ENCODE measurements around the gene AGAP1.

DNA sequence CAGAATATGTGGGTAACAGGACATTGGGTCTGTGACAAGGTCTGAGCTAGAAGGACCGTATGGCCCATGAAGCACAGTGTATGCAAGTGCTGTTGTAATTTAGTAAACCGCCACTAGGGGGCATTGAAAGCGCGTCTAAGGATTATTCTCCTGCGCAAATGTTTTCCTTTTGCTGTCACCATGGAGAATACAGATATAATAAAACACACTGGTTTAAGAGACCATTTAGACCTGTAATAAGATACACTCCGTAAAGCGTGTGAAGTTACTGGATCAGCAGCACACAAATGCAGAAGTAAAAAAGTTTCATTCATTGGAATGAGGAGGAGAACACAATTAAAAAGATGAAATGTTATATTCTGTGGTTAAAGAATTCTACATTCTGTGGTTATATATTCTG is 272.4 kb downstream of the AGAP1 start:
- TF ChIP-seq RAD21 (IDR thresholded peaks at IDR 0.05): peak; percentile 84 to 89
- TF ChIP-seq TAF1 (conservative IDR thresholded peaks at IDR 0.05): no peak
- TF ChIP-seq, protein P1, sequence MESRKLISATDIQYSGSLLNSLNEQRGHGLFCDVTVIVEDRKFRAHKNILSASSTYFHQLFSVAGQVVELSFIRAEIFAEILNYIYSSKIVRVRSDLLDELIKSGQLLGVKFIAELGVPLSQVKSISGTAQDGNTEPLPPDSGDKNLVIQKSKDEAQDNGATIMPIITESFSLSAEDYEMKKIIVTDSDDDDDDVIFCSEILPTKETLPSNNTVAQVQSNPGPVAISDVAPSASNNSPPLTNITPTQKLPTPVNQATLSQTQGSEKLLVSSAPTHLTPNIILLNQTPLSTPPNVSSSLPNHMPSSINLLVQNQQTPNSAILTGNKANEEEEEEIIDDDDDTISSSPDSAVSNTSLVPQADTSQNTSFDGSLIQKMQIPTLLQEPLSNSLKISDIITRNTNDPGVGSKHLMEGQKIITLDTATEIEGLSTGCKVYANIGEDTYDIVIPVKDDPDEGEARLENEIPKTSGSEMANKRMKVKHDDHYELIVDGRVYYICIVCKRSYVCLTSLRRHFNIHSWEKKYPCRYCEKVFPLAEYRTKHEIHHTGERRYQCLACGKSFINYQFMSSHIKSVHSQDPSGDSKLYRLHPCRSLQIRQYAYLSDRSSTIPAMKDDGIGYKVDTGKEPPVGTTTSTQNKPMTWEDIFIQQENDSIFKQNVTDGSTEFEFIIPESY (IDR thresholded peaks at IDR 0.05): no peak
- TF ChIP-seq, protein P2, sequence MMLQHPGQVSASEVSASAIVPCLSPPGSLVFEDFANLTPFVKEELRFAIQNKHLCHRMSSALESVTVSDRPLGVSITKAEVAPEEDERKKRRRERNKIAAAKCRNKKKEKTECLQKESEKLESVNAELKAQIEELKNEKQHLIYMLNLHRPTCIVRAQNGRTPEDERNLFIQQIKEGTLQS (IDR thresholded peaks at IDR 0.05): no peak
- TF ChIP-seq, protein P3, sequence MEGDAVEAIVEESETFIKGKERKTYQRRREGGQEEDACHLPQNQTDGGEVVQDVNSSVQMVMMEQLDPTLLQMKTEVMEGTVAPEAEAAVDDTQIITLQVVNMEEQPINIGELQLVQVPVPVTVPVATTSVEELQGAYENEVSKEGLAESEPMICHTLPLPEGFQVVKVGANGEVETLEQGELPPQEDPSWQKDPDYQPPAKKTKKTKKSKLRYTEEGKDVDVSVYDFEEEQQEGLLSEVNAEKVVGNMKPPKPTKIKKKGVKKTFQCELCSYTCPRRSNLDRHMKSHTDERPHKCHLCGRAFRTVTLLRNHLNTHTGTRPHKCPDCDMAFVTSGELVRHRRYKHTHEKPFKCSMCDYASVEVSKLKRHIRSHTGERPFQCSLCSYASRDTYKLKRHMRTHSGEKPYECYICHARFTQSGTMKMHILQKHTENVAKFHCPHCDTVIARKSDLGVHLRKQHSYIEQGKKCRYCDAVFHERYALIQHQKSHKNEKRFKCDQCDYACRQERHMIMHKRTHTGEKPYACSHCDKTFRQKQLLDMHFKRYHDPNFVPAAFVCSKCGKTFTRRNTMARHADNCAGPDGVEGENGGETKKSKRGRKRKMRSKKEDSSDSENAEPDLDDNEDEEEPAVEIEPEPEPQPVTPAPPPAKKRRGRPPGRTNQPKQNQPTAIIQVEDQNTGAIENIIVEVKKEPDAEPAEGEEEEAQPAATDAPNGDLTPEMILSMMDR (IDR thresholded peaks at IDR 0.05; ENCODE audit: low read depth, low read length, missing input control): peak; percentile 91
- no peak for TF ChIP-seq HNF4A (conservative IDR thresholded peaks at IDR 0.05)
- TF ChIP-seq GABPA (IDR thresholded peaks at IDR 0.05 in 1 of 2, conservative IDR thresholded peaks at IDR 0.05 in 1 of 2): no peak

All from liver (tissue), 3 donors.